HG02884 (cell line): ENCODE results near the gene EPHA2.
"Not testable (repeated sequence)": the region's sequence is repeated elsewhere in the genome, so short reads cannot be mapped to it uniquely, and the experiment has no call there.

Experiments
- ATAC-seq: cut with Tn5 transposase; IDR thresholded peaks from one replicate; pipeline ENCODE4 v1.9.1; 2021; ENCODE audit warnings: mild to moderate bottlenecking, moderate library complexity; ENCODE audit not compliant: unreplicated experiment

Gene EPHA2

GRCh38 chr1:16155537-16156410 is at the start of gene EPHA2:
Gene EPHA2, minus strand, starts transcription at chr1:16156069. Its CDS starts 137 bp downstream, at chr1:16155932.
- no peak for ATAC-seq

- no peak for ATAC-seq
These were observed 49.4 kb upstream of the EPHA2 start for GRCh38 chr1:16205334-16205671.

GRCh38 chr1:16204634-16205333 is 48.9 kb upstream of the EPHA2 start:
- ATAC-seq: no peak

- ATAC-seq: no peak
These were observed 48.3 kb upstream of the EPHA2 start for GRCh38 chr1:16204216-16204615.

GRCh38 chr1:16203550-16203949 is 47.7 kb upstream of the EPHA2 start:
- no peak for ATAC-seq

- no peak for ATAC-seq
These were observed 46.7 kb upstream of the EPHA2 start for GRCh38 chr1:16202281-16203210.

- no peak for ATAC-seq
These were observed 43.8 kb upstream of the EPHA2 start for GRCh38 chr1:16199700-16200099.

- no peak for ATAC-seq
These were observed 43.3 kb upstream of the EPHA2 start for GRCh38 chr1:16199157-16199501.

GRCh38 chr1:16198444-16199156 is 42.7 kb upstream of the EPHA2 start:
- no peak for ATAC-seq

GRCh38 chr1:16196874-16197273 is 41.0 kb upstream of the EPHA2 start:
- ATAC-seq: no peak

- not testable (repeated sequence) for ATAC-seq
These were observed 40.3 kb upstream of the EPHA2 start for GRCh38 chr1:16196139-16196538.

GRCh38 chr1:16195518-16195905 is 39.6 kb upstream of the EPHA2 start:
- ATAC-seq: no peak

- ATAC-seq: no peak
These were observed 36.2 kb upstream of the EPHA2 start for GRCh38 chr1:16191916-16192546.

GRCh38 chr1:16191309-16191708 is 35.4 kb upstream of the EPHA2 start:
- ATAC-seq: no peak

- ATAC-seq: no peak
These were observed 34.2 kb upstream of the EPHA2 start for GRCh38 chr1:16189921-16190621.

- no peak for ATAC-seq
These were observed 33.1 kb upstream of the EPHA2 start for GRCh38 chr1:16189003-16189402.

- no peak for ATAC-seq
These were observed 32.0 kb upstream of the EPHA2 start for GRCh38 chr1:16187748-16188401.

GRCh38 chr1:16186655-16187235 is 30.9 kb upstream of the EPHA2 start:
- ATAC-seq: no peak
